GM21576 (cell line): ENCODE results near the gene ZNF217.
"Not testable (repeated sequence)": the region's sequence is repeated elsewhere in the genome, so short reads cannot be mapped to it uniquely, and the experiment has no call there.

Experiments
- ATAC-seq: cut with Tn5 transposase; IDR thresholded peaks from one replicate; pipeline ENCODE4 v1.9.1; 2021; ENCODE audit warnings: mild to moderate bottlenecking, moderate library complexity; ENCODE audit not compliant: unreplicated experiment

Gene ZNF217

GRCh38 chr20:53584550-53584913 lies 9.1 kb downstream of the ZNF217 start:
- not testable (repeated sequence) for ATAC-seq

- ATAC-seq = not testable (repeated sequence)
Observed at GRCh38 chr20:53583660-53584549, 9.7 kb downstream of the ZNF217 start.

GRCh38 chr20:53582574-53583351 lies 10.9 kb downstream of the ZNF217 start:
- ATAC-seq = no peak

GRCh38 chr20:53582251-53582570 lies 11.4 kb downstream of the ZNF217 start:
- no peak for ATAC-seq

GRCh38 chr20:53581444-53582250 lies 12.0 kb downstream of the ZNF217 start:
- no peak for ATAC-seq

GRCh38 chr20:53580376-53581111 lies 13.1 kb downstream of the ZNF217 start:
- no peak for ATAC-seq

GRCh38 chr20:53579581-53580375 lies 13.9 kb downstream of the ZNF217 start:
- no peak for ATAC-seq

GRCh38 chr20:53579266-53579580 lies 14.4 kb downstream of the ZNF217 start:
- no peak for ATAC-seq

GRCh38 chr20:53578492-53579222 lies 15.0 kb downstream of the ZNF217 start:
- no peak for ATAC-seq

GRCh38 chr20:53576586-53577318 lies 16.9 kb downstream of the ZNF217 start:
- no peak for ATAC-seq

GRCh38 chr20:53576195-53576580 lies 17.5 kb downstream of the ZNF217 start:
- ATAC-seq = no peak

GRCh38 chr20:53575481-53576194 lies 18.0 kb downstream of the ZNF217 start:
- ATAC-seq = no peak

- ATAC-seq = no peak
Observed at GRCh38 chr20:53574819-53575218, 18.8 kb downstream of the ZNF217 start.

GRCh38 chr20:53574259-53574789 lies 19.3 kb downstream of the ZNF217 start:
- no peak for ATAC-seq

- ATAC-seq = no peak
Observed at GRCh38 chr20:53571555-53572286, 21.9 kb downstream of the ZNF217 start.

GRCh38 chr20:53570446-53571276 lies 23.0 kb downstream of the ZNF217 start:
- no peak for ATAC-seq
